M059J (cell line): ENCODE measurements around the gene CHCHD1. TPM values are rescaled to one million over a fixed set of nuclear protein-coding genes. Genes with fewer than 3 reads are reported as not detected.

Experiments used
- total RNA-seq: library from RNA; depleted of rRNA; stranded (reverse); fragments of >200 nt; shearing (Covaris generic); gene quantifications from 2 replicates; pipeline ENCODE4 v1.2.3, GENCODE V29; 2014; rRNA removed

The CHCHD1 gene
- total RNA-seq, 1 experiment from 2014 or later = 62.3 TPM

Other genes with a start within 250 kb of the CHCHD1 start
- 6.8 and 13.5 TPM in 2 replicates for gene USP54, start 190.7 kb upstream of the CHCHD1 start, total RNA-seq
- gene MYOZ1, start 140.6 kb upstream of the CHCHD1 start, total RNA-seq = 1.0 and 2.8 TPM in 2 replicates
- gene SYNPO2L, start 126.0 kb upstream of the CHCHD1 start, total RNA-seq = not detected in 2 replicates
- gene AGAP5, start 83.9 kb upstream of the CHCHD1 start, total RNA-seq = 0.76 and 1.1 TPM in 2 replicates
- gene SEC24C, start 37.7 kb upstream of the CHCHD1 start, total RNA-seq = 40.6 and 53.5 TPM in 2 replicates
- 24.8 and 30.4 TPM in 2 replicates for gene ZSWIM8, start 3.6 kb downstream of the CHCHD1 start, total RNA-seq
- 2.9 and 9.5 TPM in 2 replicates for gene NDST2, start 29.6 kb downstream of the CHCHD1 start, total RNA-seq
- gene CAMK2G, start 92.5 kb downstream of the CHCHD1 start, total RNA-seq = 29.3 and 42.2 TPM in 2 replicates
- gene PLAU, start 129.1 kb downstream of the CHCHD1 start, total RNA-seq = 264 and 272 TPM in 2 replicates
- 89.3 and 159 TPM in 2 replicates for gene VCL, start 216.1 kb downstream of the CHCHD1 start, total RNA-seq